Trophoblast cell (in vitro differentiated cells and primary cell): ENCODE measurements around the gene WDR82.

Experiments used
- DNase-seq, 2 donors: peaks; one replicate each; pipeline ENCODE4 v3.0.0-alpha.2; 2016
- H2AFZ ChIP-seq: 2 replicates; pipeline ENCODE4 v1.6.1; 2013; ENCODE audit warnings: low read length, moderate library complexity, mild to moderate bottlenecking; ENCODE audit not compliant: insufficient read depth, poor library complexity
- H2AK5ac ChIP-seq: 2 replicates; pipeline ENCODE4 v1.6.1; 2013; ENCODE audit warnings: mild to moderate bottlenecking, low read length
- H2BK120ac ChIP-seq: 2 replicates; pipeline ENCODE4 v1.6.1; 2013; ENCODE audit warnings: low read length, mild to moderate bottlenecking, moderate library complexity; ENCODE audit not compliant: insufficient read depth, poor library complexity
- H2BK12ac ChIP-seq: 2 replicates; pipeline ENCODE4 v1.6.1; 2013; ENCODE audit warnings: mild to moderate bottlenecking, low read length, moderate library complexity
- H2BK5ac ChIP-seq: 2 replicates; pipeline ENCODE4 v1.6.1; 2013; ENCODE audit warnings: low read length, low read depth, moderate library complexity, mild to moderate bottlenecking; ENCODE audit not compliant: poor library complexity
- H3K14ac ChIP-seq: 2 replicates; pipeline ENCODE4 v1.6.1; 2013; ENCODE audit warnings: mild to moderate bottlenecking, low read length
- H3K18ac ChIP-seq: 2 replicates; pipeline ENCODE4 v1.6.1; 2013; ENCODE audit warnings: mild to moderate bottlenecking, low read length
- H3K23ac ChIP-seq: 2 replicates; pipeline ENCODE4 v1.6.1; 2013; ENCODE audit warnings: low read length
- H3K27ac ChIP-seq: 2 replicates; pipeline ENCODE4 v1.5.1; 2013; ENCODE audit warnings: low read depth, mild to moderate bottlenecking, inconsistent platforms, low read length, moderate library complexity
- H3K27me3 ChIP-seq: 2 replicates; pipeline ENCODE4 v1.6.1; 2013; ENCODE audit warnings: inconsistent platforms, mild to moderate bottlenecking, low read length, moderate library complexity; ENCODE audit not compliant: insufficient read depth
- H3K36me3 ChIP-seq, 2 experiments: 1 replicate in 1 of 2; 2 replicates in 1 of 2; pipeline ENCODE4 v1.6.1; 2013; ENCODE audit warnings: low read length in 2 of 2, mild to moderate bottlenecking in 2 of 2, moderate library complexity in 1 of 2; ENCODE audit not compliant: insufficient read depth in 2 of 2, control insufficient read depth in 1 of 2
- H3K4ac ChIP-seq: 2 replicates; pipeline ENCODE4 v1.6.1; 2013; ENCODE audit warnings: low read depth, mild to moderate bottlenecking, low read length, moderate library complexity
- H3K4me1 ChIP-seq, 2 experiments: 1 replicate in 1 of 2; 2 replicates in 1 of 2; pipeline ENCODE4 v1.6.1; 2013; ENCODE audit warnings: low read length in 2 of 2, mild to moderate bottlenecking in 2 of 2, moderate library complexity in 1 of 2; ENCODE audit not compliant: insufficient read depth in 2 of 2, control insufficient read depth in 1 of 2
- H3K4me2 ChIP-seq: 2 replicates; pipeline ENCODE4 v1.6.1; 2013; ENCODE audit warnings: inconsistent platforms, mild to moderate bottlenecking, low read length, moderate library complexity
- H3K4me3 ChIP-seq: 2 replicates; pipeline ENCODE4 v1.5.1; 2013; ENCODE audit warnings: mild to moderate bottlenecking, low read depth, low read length, inconsistent platforms
- H3K79me1 ChIP-seq: one replicate; pipeline ENCODE4 v1.6.1; 2013; ENCODE audit warnings: low read length
- H3K79me2 ChIP-seq: 2 replicates; pipeline ENCODE4 v1.6.1; 2013; ENCODE audit warnings: low read length, mild to moderate bottlenecking; ENCODE audit not compliant: control insufficient read depth, insufficient read depth, poor library complexity
- H3K9ac ChIP-seq: 2 replicates; pipeline ENCODE4 v1.6.1; 2013; ENCODE audit warnings: mild to moderate bottlenecking, low read length
- H3K9me3 ChIP-seq: 2 replicates; pipeline ENCODE4 v1.6.1; 2013; ENCODE audit warnings: low read depth, mild to moderate bottlenecking, control low read depth, inconsistent platforms, low read length; ENCODE audit not compliant: insufficient read depth
- H4K12ac ChIP-seq: 2 replicates; pipeline ENCODE4 v1.6.1; 2013; ENCODE audit warnings: low read depth, mild to moderate bottlenecking, low read length, moderate library complexity
- H4K8ac ChIP-seq: 2 replicates; pipeline ENCODE4 v1.6.1; 2013; ENCODE audit warnings: low read depth, mild to moderate bottlenecking, low read length, moderate library complexity
- H4K91ac ChIP-seq: one replicate; pipeline ENCODE4 v1.6.1; 2013; ENCODE audit warnings: low read depth, mild to moderate bottlenecking, low read length, moderate library complexity
- WGBS: extraction: QIAGEN DNeasy Blood & Tissue Kit; methylation state at CpG from one replicate; pipeline ENCODE4 v1.1.7; 2013; ENCODE audit warnings: missing lambda C conversion rate; ENCODE audit not compliant: insufficient read length, insufficient coverage; ENCODE audit errors: extremely low coverage; 5-methylcytosine and 5-hydroxymethylcytosine counted together

Gene WDR82

GRCh38 chr3:52311576-52312119 lies 33.2 kb upstream of the WDR82 start:
- no peak overlapping the region for H3K18ac ChIP-seq
- H3K79me2 ChIP-seq: no peaks in the 10 kb centered on the region
- H2AK5ac ChIP-seq: no peak overlapping the region
- H3K4me1 ChIP-seq: peaks cover 13 to 15% of the 10 kb centered on the region in 2 experiments
- no peak overlapping the region for H4K91ac ChIP-seq
- H3K27ac ChIP-seq: no peak overlapping the region
- H3K14ac ChIP-seq: no peak overlapping the region
- no peaks in the 10 kb centered on the region for H3K36me3 ChIP-seq
- no peaks in the 10 kb centered on the region for H3K9me3 ChIP-seq
- no peaks in the 10 kb centered on the region for H3K79me1 ChIP-seq
- H3K4me3 ChIP-seq: no peak overlapping the region
- no peak overlapping the region for H2BK12ac ChIP-seq
- no peak for DNase-seq
- H3K4me2 ChIP-seq: no peak overlapping the region
- no peak overlapping the region for H3K23ac ChIP-seq
- no peaks in the 10 kb centered on the region for H3K27me3 ChIP-seq
- no peak overlapping the region for H2BK5ac ChIP-seq
- WGBS: no CpG with 5 or more reads among the region's 9 CpGs
- no peak overlapping the region for H3K4ac ChIP-seq
- no peak overlapping the region for H2BK120ac ChIP-seq
- H3K9ac ChIP-seq: no peak overlapping the region
- H4K12ac ChIP-seq: no peak overlapping the region
- H4K8ac ChIP-seq: no peak overlapping the region
- no peak overlapping the region for H2AFZ ChIP-seq

- H2AFZ ChIP-seq: no peak overlapping the region
- no peaks in the 10 kb centered on the region for H3K36me3 ChIP-seq
- H2BK5ac ChIP-seq: no peak overlapping the region
- no peak for DNase-seq
- no peak overlapping the region for H2BK120ac ChIP-seq
- H3K4me3 ChIP-seq: no peak overlapping the region
- no peak overlapping the region for H3K9ac ChIP-seq
- WGBS: no CpG with 5 or more reads among the region's 9 CpGs
- H3K27me3 ChIP-seq: no peaks in the 10 kb centered on the region
- H3K79me1 ChIP-seq: no peaks in the 10 kb centered on the region
- H3K4me2 ChIP-seq: no peak overlapping the region
- no peak overlapping the region for H4K8ac ChIP-seq
- H4K91ac ChIP-seq: no peak overlapping the region
- no peak overlapping the region for H3K18ac ChIP-seq
- H3K9me3 ChIP-seq: no peaks in the 10 kb centered on the region
- no peak overlapping the region for H4K12ac ChIP-seq
- no peak overlapping the region for H3K23ac ChIP-seq
- H3K4ac ChIP-seq: no peak overlapping the region
- no peak overlapping the region for H3K14ac ChIP-seq
- no peak overlapping the region for H3K27ac ChIP-seq
- peaks cover 13 to 15% of the 10 kb centered on the region in 2 experiments for H3K4me1 ChIP-seq
- H2AK5ac ChIP-seq: no peak overlapping the region
- H2BK12ac ChIP-seq: no peak overlapping the region
- H3K79me2 ChIP-seq: no peaks in the 10 kb centered on the region
Observed at GRCh38 chr3:52310861-52311575, 32.6 kb upstream of the WDR82 start.

- Histone ChIP-seq H2AK5ac (no peak overlapping the region), H3K4me3 (no peak overlapping the region), H4K12ac (no peak overlapping the region), H3K27ac (no peak overlapping the region), H2BK120ac (no peak overlapping the region), H3K27me3 (no peaks in the 10 kb centered on the region), H3K79me2 (no peaks in the 10 kb centered on the region), H3K9ac (no peak overlapping the region), H3K79me1 (no peaks in the 10 kb centered on the region), H4K91ac (no peak overlapping the region), H3K23ac (no peak overlapping the region), H3K4me1 (peaks cover 2 to 4% of the 10 kb centered on the region in 2 experiments), H4K8ac (no peak overlapping the region), H2BK5ac (no peak overlapping the region), H3K18ac (no peak overlapping the region), H3K4ac (no peak overlapping the region), H3K4me2 (no peak overlapping the region), H2AFZ (no peak overlapping the region), H2BK12ac (no peak overlapping the region), H3K14ac (no peak overlapping the region), H3K9me3 (no peaks in the 10 kb centered on the region), H3K36me3 (no peaks in the 10 kb centered on the region)
- no peak for DNase-seq
- WGBS: no CpG with 5 or more reads among the region's 1 CpG
Observed at GRCh38 chr3:52308308-52308707, 29.9 kb upstream of the WDR82 start.

GRCh38 chr3:52306978-52307377 lies 28.5 kb upstream of the WDR82 start:
- Histone ChIP-seq H3K9me3 (no peaks in the 10 kb centered on the region), H3K27ac (no peak overlapping the region), H3K4me1 (peaks cover 0 to 2% of the 10 kb centered on the region in 2 experiments), H2BK12ac (no peak overlapping the region), H2BK5ac (no peak overlapping the region), H2AK5ac (no peak overlapping the region), H3K27me3 (no peaks in the 10 kb centered on the region), H3K9ac (no peak overlapping the region), H3K4me2 (no peak overlapping the region), H3K79me2 (no peaks in the 10 kb centered on the region), H3K23ac (no peak overlapping the region), H3K18ac (no peak overlapping the region), H3K36me3 (no peaks in the 10 kb centered on the region), H2AFZ (no peak overlapping the region), H3K4ac (no peak overlapping the region), H2BK120ac (no peak overlapping the region), H4K12ac (no peak overlapping the region), H3K4me3 (no peak overlapping the region), H3K14ac (no peak overlapping the region), H4K91ac (no peak overlapping the region), H3K79me1 (no peaks in the 10 kb centered on the region), H4K8ac (no peak overlapping the region)
- DNase-seq: no peak
- no CpG with 5 or more reads among the region's 4 CpGs for WGBS
